Duodenal mucosa (tissue), 2 donors: Measurements from ENCODE around the gene SUN5.

Experiments used
- H3K27ac ChIP-seq: one replicate; pipeline ENCODE4 v1.7.0; 2013; ENCODE audit warnings: low read depth, low read length
- H3K27me3 ChIP-seq, 2 donors: one replicate each; pipeline ENCODE4 v1.7.0; 2013; ENCODE audit warnings: low read length in 2 of 2, control low read depth in 1 of 2; ENCODE audit not compliant: insufficient read depth in 2 of 2, control insufficient read depth in 1 of 2
- H3K36me3 ChIP-seq, 2 donors: one replicate each; pipeline ENCODE4 v1.7.0; 2013; ENCODE audit warnings: low read length in 2 of 2, control low read depth in 1 of 2; ENCODE audit not compliant: insufficient read depth in 2 of 2, control insufficient read depth in 1 of 2
- H3K4me1 ChIP-seq, 2 donors: one replicate each; pipeline ENCODE4 v1.7.0; 2013; ENCODE audit warnings: low read length in 2 of 2, control low read depth in 1 of 2; ENCODE audit not compliant: insufficient read depth in 2 of 2, control insufficient read depth in 1 of 2
- H3K4me3 ChIP-seq, 2 donors: one replicate each; pipeline ENCODE4 v1.7.0; 2013; ENCODE audit warnings: low read length in 2 of 2, low read depth in 1 of 2
- H3K9ac ChIP-seq, 2 donors: one replicate each; pipeline ENCODE4 v1.7.0; 2013; ENCODE audit warnings: low read length in 2 of 2, low read depth in 1 of 2
- H3K9me3 ChIP-seq, 2 donors: one replicate each; pipeline ENCODE4 v1.7.0; 2013; ENCODE audit warnings: low read length in 2 of 2, control low read depth in 1 of 2; ENCODE audit not compliant: control insufficient read depth in 1 of 2

The SUN5 gene

DNA sequence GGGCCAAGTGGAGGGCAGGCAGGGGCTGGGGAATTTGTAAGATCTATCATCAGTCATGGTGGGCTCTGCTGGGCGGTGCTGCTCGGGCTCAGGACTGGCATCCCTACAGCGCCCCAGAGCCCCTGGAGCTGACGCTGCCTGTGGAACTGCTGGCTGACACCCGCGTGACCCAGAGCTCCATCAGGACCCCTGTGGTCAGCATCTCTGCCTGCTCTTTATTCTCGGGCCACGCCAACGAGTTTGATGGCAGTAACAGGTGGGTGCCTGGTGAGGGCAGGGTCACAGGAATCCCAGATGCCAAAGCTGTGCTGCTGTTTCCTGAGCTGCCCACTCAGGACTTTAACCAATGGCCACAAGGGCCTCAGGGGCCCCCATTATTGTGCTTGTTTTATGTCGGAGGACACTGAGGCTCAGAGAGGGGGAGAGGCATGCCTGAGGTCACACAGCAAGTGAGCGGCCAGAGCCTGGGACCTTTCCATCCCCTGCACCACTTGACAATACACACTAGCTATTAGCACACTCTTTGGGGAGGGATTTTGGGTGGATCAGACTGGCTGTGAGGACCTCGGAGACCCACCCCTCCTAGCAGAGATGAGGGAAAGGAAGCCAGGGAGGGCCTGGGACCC, 9.6 kb upstream of the SUN5 start:
- no peaks in the 10 kb centered on the region for H3K9me3 ChIP-seq
- no peaks in the 10 kb centered on the region for H3K36me3 ChIP-seq
- H3K9ac ChIP-seq, result no peak overlapping the region
- no peaks in the 10 kb centered on the region for H3K4me1 ChIP-seq
- H3K27me3 ChIP-seq, result no peaks in the 10 kb centered on the region
- no peak overlapping the region for H3K27ac ChIP-seq
- no peak overlapping the region for H3K4me3 ChIP-seq

DNA sequence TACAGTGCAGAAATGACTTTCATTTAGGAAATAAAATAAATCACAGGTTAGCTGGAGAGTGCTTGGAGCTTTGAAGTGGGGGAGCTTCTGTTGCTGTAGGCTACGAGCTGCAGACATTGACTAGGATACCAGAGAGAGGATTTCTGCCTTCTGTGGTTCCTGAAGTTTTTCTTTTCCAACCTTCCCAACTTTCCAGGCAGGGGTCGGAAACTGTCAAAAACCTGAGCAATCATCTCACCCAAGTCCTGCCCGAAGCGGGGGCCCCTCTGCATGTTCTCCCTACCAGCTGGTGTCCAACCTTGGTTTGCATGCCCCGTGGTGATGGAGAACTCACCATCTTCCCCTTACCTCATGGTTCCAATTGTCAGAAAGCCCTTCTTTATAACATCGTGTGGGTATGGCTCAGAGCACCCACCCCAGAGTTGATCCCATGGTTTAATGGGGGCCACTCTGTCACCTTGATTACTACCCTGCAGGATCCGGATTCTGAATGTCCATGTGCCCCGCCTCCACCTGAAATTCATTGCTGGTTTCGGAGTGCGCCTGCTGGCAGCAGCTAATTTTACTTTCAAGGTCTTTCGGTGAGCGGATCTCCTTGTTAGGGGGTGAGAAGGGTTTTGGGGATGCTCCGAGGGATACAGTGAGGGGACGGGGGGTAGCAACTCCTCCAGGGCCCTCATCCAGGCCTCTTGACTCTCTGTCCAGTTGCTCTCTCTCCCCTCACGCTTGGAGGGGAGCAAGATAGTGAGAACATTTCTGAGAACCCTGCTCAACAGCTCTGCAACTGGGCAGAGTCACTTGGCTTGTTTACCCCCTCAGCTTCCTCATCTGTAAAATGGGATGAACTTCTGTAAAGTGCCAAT, 8.3 kb upstream of the SUN5 start:
- H3K36me3 ChIP-seq, result no peaks in the 10 kb centered on the region
- H3K4me3 ChIP-seq, result no peak overlapping the region
- no peaks in the 10 kb centered on the region for H3K9me3 ChIP-seq
- H3K27ac ChIP-seq, result no peak overlapping the region
- H3K27me3 ChIP-seq, result no peaks in the 10 kb centered on the region
- H3K9ac ChIP-seq, result no peak overlapping the region
- no peaks in the 10 kb centered on the region for H3K4me1 ChIP-seq

DNA sequence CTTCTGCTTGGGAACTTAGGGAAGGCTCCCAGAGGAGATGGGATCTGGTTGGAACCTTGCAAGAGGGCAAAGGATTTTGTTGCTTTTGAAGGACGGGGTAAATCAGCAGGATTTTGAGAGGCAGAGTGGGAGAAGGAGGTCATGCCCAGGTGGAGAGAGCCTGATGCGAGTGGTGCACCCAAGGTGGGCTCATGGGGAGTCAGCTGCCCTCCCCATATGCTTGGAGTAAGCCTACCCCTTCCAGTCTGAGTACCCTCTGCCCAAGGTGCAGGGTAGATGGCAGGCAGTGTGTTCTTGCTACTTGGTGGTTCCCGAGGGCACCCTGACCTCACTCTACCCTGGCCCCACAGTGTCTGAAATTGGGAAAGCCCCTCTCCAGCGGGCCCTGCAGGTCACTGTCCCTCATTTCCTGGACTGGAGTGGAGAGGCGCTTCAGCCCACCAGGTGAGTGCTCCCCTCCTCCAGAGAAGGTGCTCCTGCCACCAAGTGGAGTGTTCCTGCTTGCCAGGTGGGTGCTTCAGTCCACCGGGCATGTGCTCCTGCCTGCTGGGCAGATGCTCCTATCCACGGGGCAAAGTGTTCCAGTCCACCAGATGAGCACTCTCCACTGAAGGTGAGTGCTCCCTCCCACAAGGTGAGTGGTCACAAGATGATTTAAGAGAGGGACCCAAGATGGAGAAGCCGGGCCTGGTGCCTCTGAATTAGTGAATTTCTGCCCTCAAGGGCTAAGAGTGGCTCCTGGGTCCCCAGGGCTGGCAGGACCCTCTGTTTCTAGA, 6.6 kb upstream of the SUN5 start:
- Histone ChIP-seq H3K9me3 (no peaks in the 10 kb centered on the region), H3K27me3 (no peaks in the 10 kb centered on the region), H3K36me3 (no peaks in the 10 kb centered on the region), H3K9ac (no peak overlapping the region), H3K27ac (no peak overlapping the region), H3K4me1 (no peaks in the 10 kb centered on the region), H3K4me3 (no peak overlapping the region)

DNA sequence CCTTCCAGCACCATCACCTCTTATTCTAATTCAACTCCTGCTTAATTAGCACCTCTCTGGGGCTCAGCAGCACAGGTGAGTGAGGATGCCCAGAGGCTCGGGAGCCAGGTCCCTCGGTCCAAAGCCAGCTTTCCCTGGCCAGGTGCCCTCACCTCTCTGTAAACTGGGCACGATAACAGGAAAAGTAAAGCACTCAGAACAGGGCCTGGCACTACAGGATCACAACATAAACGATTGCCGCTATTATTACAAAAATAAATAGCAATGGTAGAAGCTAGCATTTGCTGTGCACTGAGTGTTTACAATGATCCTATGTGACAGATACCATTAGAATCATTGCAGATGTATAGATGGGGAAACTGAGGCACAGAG, 5.9 kb upstream of the SUN5 start:
- no peak overlapping the region for H3K27ac ChIP-seq
- H3K27me3 ChIP-seq, result no peaks in the 10 kb centered on the region
- H3K4me1 ChIP-seq, result no peaks in the 10 kb centered on the region
- no peak overlapping the region for H3K4me3 ChIP-seq
- no peaks in the 10 kb centered on the region for H3K36me3 ChIP-seq
- no peak overlapping the region for H3K9ac ChIP-seq
- no peaks in the 10 kb centered on the region for H3K9me3 ChIP-seq

DNA sequence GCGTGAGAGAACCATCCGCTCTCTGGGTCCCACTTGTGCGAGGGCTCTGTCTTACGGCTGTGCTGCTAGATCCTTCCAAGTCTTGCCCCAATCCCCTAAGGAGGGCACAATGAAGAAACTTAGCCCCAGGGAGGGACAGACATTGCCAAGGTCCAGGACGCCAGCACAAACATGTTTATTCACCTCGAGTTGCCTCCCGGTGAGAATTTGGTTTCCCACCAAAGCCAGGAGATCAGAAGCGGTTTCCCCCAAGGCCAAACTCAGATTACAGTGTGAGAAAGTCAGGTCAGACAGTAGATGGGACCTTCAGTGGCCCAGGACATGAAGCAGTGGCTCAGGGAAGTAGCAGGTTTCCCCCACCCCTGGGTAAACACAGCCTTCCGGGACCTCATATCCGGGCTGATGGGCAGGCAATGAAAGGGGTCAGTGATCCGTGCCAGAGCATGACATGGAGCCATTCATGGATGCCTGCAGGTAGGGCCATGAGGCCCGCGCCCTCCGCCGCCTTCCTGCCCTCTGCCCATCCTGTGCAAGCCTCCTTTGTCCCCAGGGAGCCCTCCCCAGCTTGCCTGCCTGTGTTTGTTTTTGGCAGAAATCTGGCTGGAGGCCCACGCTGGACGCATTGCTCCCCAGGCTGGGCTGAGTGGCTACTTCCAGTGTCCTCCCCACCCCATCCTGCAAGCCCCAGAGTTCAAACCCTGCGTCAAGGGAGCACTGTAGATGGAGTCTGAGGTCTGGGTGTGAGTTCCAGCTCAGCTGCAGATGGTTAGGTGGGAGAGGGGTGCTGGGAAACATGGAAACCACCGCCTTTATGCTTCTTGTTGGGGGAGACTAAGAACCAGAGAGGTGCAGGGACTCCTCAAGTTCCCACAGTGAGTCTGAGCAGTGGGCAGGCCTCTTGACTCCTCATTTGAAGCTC, 5.2 kb upstream of the SUN5 start:
- H3K9me3 ChIP-seq, result no peaks in the 10 kb centered on the region
- no peaks in the 10 kb centered on the region for H3K4me1 ChIP-seq
- no peak overlapping the region for H3K9ac ChIP-seq
- H3K27ac ChIP-seq, result no peak overlapping the region
- H3K4me3 ChIP-seq, result no peak overlapping the region
- no peaks in the 10 kb centered on the region for H3K36me3 ChIP-seq
- H3K27me3 ChIP-seq, result no peaks in the 10 kb centered on the region

DNA sequence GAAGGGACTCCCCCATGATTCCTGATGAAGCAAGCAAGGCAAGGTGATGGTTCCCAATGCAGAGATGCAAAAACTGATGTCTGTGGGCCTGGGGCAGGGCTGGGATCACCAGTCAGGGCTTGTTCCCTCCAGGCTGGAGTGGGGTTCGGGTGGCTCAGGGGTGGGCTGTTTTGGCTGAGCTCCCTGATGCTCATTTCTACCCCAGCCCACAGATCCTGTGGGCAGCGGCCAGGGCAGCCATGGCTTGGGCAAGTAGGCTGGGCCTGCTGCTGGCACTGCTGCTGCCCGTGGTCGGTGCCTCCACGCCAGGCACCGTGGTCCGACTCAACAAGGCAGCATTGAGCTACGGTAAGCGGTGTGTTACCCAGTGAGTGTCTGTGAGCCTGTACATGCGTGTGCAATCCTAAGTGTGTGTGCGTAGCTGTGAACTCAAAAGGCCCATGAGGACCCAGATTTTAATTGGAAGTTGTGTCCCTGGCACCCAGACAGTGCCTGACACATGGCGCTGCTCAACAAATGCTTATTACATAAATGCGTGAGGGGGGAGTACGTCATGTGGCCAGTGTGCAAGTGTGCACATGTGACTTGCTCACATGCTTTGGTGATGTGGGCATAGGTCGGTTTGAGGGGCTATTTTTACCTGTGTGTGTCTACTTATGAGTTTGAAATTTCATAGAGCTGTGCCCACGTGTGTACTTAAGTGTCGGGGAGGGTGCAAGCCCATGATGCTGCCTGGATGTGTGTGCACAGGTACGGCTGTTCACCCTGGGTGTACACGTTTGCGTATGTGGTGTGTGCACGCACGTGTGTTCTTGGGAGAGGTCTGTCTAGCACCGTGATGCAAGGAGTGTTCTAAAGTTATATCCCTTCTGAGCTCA, 4.3 kb upstream of the SUN5 start:
- no peak overlapping the region for H3K27ac ChIP-seq
- H3K36me3 ChIP-seq, result no peaks in the 10 kb centered on the region
- no peaks in the 10 kb centered on the region for H3K9me3 ChIP-seq
- no peaks in the 10 kb centered on the region for H3K27me3 ChIP-seq
- no peak overlapping the region for H3K4me3 ChIP-seq
- H3K4me1 ChIP-seq, result no peaks in the 10 kb centered on the region
- H3K9ac ChIP-seq, result no peak overlapping the region

DNA sequence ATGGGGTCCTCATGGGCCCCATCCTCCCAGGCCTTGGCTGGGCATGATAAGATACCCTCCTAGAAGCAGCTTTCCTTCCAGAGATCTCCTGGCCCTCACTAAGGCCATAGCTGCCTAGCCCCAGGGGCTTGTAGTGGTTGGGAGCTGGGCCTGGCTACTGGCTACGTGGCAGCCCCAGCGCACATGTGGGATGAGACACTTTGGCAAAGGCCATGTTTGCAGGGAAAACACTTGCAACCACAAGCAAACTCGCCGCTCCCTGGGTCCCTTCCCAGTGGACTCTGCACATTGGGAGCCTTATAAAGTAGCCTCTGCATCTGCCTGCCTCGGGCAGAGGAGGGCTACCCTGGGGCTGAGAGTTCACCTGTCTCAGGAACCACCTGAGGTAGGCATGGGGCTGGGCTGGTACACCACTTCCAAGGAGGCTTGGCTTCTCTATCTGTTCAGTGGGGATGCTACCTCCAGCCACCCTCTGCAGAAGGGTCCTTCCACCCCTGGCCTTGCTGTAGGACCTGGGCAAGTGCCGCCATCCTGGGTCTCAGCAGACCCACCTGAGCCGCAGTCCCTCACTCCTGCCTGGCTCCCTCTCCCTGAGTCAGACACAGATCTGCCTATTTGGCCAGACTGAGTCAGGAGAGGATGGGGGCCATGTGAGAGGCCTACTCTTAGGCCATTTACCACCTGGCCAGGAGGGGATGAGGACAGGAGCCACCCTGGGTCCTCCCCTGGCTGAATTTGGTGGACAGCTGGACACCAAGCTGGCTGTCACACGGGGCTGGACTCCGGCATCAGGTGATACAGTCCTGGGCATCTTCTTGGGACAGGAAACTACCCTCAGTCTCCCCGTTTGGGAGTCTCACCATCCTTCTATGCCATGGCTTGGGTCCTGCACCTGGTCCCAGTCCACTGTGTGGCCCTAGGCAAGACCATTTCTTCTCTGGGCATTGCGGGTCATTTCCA, 3.4 kb upstream of the SUN5 start, which contains the start of gene BPIFB2:
Gene BPIFB2, plus strand, starts transcription at position 329 of the 960 bp plus-strand sequence. CDS start 871 bp downstream, outside the sequence.
- no peaks in the 10 kb centered on the region for H3K27me3 ChIP-seq
- no peaks in the 10 kb centered on the region for H3K4me1 ChIP-seq
- no peak within 1 kb of the TSS for H3K27ac ChIP-seq
- H3K36me3 ChIP-seq, result no peaks in the 10 kb centered on the region
- no peaks in the 10 kb centered on the region for H3K9me3 ChIP-seq
- H3K9ac ChIP-seq, result no peak within 1 kb of the TSS
- H3K4me3 ChIP-seq, result no peak within 1 kb of the TSS

DNA sequence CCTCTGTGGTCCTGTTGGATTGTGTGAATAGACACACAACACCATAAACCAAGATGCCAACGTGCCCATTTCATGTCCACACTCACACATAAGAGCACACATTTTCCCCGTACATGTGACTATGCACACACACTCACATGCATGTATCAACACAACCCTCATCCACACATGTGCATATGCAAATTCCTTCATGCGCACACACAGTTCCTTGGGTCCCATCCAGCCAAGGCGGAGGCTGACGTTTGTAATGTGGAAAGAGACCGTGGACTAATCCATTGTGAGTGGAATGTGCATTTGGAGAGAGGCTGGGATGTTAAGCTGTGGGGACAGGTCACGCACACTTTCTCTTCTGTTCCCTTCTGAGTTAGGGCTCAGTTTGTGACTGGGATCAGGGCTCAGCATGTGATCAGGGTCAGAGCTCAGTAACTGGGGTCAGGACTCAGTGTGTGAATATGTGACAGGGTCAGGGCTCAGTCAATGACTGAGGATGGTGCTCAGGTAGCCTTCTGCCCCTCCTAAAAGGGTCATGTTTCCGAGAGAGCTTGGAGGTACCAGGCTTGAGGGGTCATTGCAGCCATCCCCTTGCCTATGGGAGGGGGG, 2.6 kb upstream of the SUN5 start:
- Histone ChIP-seq H3K4me1 (no peaks in the 10 kb centered on the region), H3K27me3 (no peaks in the 10 kb centered on the region), H3K9me3 (no peaks in the 10 kb centered on the region), H3K9ac (no peak overlapping the region), H3K36me3 (no peaks in the 10 kb centered on the region), H3K4me3 (no peak overlapping the region), H3K27ac (no peak overlapping the region)
